ENCODE data around the gene FXYD3.

DNA sequence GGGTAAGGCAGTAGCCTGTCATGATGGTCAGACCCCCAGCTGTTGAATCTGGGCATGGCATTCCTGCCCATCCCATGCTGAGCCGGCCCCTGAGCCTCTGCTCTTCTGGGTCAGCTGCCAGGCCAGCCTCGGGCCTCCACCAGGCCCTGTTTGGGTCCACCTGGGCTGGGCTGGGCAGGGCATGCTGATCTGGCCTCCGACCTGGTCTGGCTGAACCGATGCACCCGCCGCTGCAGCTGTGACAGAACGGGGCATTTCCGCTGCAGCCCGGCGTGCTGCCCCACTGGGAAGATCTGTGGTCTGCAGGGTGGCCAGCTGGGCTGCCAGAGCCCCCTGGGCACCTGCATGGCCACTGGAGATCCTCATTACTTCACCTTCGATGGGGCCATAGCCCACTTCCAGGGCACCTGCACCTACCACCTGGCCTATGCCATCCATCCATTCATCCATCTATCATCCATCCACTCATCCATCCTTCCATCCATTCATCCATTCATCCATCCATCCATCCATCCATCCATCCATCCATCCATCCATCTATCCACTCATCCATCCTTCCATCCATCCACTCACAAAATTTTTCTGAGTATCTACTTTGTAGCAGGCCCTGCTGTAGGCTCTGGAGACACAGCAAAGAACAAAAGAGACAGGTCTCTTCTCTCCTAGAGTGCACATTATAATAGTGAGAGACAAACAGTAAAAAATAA is 21.5 kb upstream of the FXYD3 start:
- TF ChIP-seq, protein P1, sequence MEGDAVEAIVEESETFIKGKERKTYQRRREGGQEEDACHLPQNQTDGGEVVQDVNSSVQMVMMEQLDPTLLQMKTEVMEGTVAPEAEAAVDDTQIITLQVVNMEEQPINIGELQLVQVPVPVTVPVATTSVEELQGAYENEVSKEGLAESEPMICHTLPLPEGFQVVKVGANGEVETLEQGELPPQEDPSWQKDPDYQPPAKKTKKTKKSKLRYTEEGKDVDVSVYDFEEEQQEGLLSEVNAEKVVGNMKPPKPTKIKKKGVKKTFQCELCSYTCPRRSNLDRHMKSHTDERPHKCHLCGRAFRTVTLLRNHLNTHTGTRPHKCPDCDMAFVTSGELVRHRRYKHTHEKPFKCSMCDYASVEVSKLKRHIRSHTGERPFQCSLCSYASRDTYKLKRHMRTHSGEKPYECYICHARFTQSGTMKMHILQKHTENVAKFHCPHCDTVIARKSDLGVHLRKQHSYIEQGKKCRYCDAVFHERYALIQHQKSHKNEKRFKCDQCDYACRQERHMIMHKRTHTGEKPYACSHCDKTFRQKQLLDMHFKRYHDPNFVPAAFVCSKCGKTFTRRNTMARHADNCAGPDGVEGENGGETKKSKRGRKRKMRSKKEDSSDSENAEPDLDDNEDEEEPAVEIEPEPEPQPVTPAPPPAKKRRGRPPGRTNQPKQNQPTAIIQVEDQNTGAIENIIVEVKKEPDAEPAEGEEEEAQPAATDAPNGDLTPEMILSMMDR (conservative IDR thresholded peaks at IDR 0.05 in 1 of 2, IDR thresholded peaks at IDR 0.05 in 1 of 2; ENCODE audit: low read depth in 1 of 2, low read length in 2 of 2): no peak
- TF ChIP-seq EZH2 (IDR thresholded peaks at IDR 0.05; ENCODE audit: low read length, missing control alignments): no peak
